HFF-Myc (cell line): ENCODE results near the gene WNT10A.

ENCODE experiments used
- DNase-seq: peaks from one replicate; pipeline ENCODE4 v3.0.0-alpha.2; 2011; ENCODE audit warnings: low read depth; ENCODE audit errors: extremely low read depth
- H3K4me3 ChIP-seq: replicated peaks from 2 replicates; pipeline ENCODE4 v1.5.1; 2011; ENCODE audit warnings: low read depth, mild to moderate bottlenecking, control low read depth, low read length
- CTCF ChIP-seq: IDR thresholded peaks from 2 replicates; pipeline ENCODE4 v1.5.1; 2012; ENCODE audit warnings: mild to moderate bottlenecking, low read depth, low read length, control low read depth; ENCODE audit errors: missing control alignments

The WNT10A gene

DNA sequence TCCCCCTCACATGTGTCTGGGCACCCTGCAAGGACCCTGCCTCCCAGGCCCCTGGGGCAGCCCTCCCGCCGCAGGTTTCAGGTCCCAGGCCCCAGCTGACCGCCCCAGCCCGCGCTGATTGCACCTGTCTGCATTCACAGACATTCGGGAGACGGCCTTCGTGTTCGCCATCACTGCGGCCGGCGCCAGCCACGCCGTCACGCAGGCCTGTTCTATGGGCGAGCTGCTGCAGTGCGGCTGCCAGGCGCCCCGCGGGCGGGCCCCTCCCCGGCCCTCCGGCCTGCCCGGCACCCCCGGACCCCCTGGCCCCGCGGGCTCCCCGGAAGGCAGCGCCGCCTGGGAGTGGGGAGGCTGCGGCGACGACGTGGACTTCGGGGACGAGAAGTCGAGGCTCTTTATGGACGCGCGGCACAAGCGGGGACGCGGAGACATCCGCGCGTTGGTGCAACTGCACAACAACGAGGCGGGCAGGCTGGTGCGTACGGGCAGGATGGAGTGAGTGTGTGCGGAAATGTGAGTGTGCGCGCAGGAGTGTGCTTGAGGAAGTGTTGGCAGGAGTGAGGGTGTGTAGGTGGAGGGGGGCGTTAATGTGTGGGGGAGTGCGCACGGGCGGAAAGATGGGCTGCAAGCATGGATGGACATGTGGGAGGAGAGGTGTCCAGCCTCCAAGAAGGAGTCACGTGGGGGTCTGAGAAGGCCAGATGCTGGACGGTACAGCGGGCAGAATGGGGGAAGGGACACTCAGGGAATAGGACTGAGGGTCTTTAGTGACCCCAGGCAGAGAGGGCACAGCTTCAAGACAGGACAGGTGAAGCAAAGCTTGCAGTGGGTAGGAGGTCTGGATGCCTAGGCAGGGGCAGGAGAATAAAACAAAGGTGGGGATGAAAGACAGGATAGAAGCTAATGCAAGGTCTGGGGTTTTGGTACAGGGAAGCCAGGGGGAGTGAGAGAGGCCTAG is 9.0 kb upstream of the WNT10A start:
- DNase-seq: no peak
- no peak for TF ChIP-seq CTCF
- no peak overlapping the region for H3K4me3 ChIP-seq

GRCh38 chr2:218872645-218873358 is 7.8 kb upstream of the WNT10A start:
- no peak overlapping the region for H3K4me3 ChIP-seq
- no peak for DNase-seq
- TF ChIP-seq CTCF: no peak

GRCh38 chr2:218873359-218874194 is 7.1 kb upstream of the WNT10A start:
- no peak for DNase-seq
- H3K4me3 ChIP-seq: no peak overlapping the region
- no peak for TF ChIP-seq CTCF

DNA sequence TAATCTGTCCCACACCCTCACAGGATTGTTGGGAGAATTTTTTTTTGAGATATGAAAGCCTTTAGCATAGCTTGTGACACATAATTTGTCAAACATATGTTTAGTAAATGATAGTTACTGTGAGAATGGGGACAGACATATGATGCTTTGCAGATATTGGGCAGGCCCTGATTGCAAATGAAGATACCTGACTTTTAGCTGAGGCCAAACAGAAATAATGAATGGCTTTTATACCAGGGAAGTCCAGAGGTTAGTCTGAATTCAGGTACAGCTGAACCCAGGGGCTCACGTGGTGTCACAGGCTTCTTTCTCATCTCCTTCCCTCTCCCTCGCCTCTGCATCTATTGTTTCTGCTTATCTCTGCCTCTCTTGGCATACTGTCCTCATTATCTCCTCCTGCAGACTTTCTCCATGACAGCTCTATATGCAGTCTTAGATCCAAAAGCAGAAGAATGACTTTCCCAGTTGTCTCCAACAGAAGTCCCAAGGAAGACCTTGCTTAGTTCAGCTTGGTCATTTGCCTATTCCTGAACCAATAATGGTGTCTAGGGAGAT is 4.9 kb upstream of the WNT10A start:
- TF ChIP-seq CTCF: no peak
- no peak for DNase-seq
- H3K4me3 ChIP-seq: no peak overlapping the region

GRCh38 chr2:218876562-218877219 is 4.0 kb upstream of the WNT10A start:
- no peak overlapping the region for H3K4me3 ChIP-seq
- no peak for DNase-seq

More at GRCh38 chr2:218876562-218877219, 4.0 kb upstream of the WNT10A start:
- peak; percentile 98 for TF ChIP-seq CTCF
